Psoas muscle (tissue), 8 donors: ENCODE measurements around the gene TEX29. TPM values are rescaled to one million over a fixed set of nuclear protein-coding genes. Genes with fewer than 3 reads are reported as not detected.

Experiments
- ATAC-seq, 4 donors: fragments of 200-7000 bp; cut with Tn5 transposase; one replicate each; pipeline ENCODE4 v1.9.1; 2020; ENCODE audit warnings: moderate library complexity in 3 of 4, mild to moderate bottlenecking in 2 of 4
- DNase-seq, 2 donors: peaks; one replicate each; pipeline ENCODE4 v3.0.0-alpha.2; 2020
- H3K27ac ChIP-seq: fragments of 200-600 bp; one replicate; pipeline ENCODE4 v1.8.0; 2022
- H3K27me3 ChIP-seq, 3 donors: fragments of 200-600 bp in 1 of 3; one replicate each; pipeline versions ENCODE4 v1.6.1 to v1.8.0; 2013 to 2022; ENCODE audit warnings: low read length in 2 of 3, mild to moderate bottlenecking in 2 of 3, moderate library complexity in 1 of 3; ENCODE audit not compliant: insufficient read depth in 3 of 3
- H3K36me3 ChIP-seq, 2 donors: fragments of 200-600 bp in 1 of 2; one replicate each; pipeline versions ENCODE4 v1.6.1 to v1.8.0; 2013 to 2022; ENCODE audit warnings: low read depth in 1 of 2, mild to moderate bottlenecking in 1 of 2, moderate library complexity in 1 of 2; ENCODE audit not compliant: insufficient read depth in 1 of 2
- H3K4me1 ChIP-seq: fragments of 200-600 bp; one replicate; pipeline ENCODE4 v1.8.0; 2022
- H3K4me3 ChIP-seq: fragments of 200-600 bp; one replicate; pipeline ENCODE4 v1.8.0; 2022; ENCODE audit warnings: mild to moderate bottlenecking
- H3K9me3 ChIP-seq: fragments of 200-600 bp; one replicate; pipeline ENCODE4 v1.8.0; 2022
- WGBS, 3 donors: extraction: QIAGEN DNeasy Blood & Tissue Kit; methylation state at CpG; one replicate each; pipeline versions ENCODE4 v1.1.6 to v1.1.7; 2013; 5-methylcytosine and 5-hydroxymethylcytosine counted together
- intact Hi-C, 2 donors: fragments of 100-400 bp; cut with DNase I; formaldehyde crosslinking; loops; one replicate each; pipeline versions ENCODE4 v1.11.0 to v1.14.2; 2022
- polyA plus RNA-seq, 3 donors: library from polyadenylated mRNA; stranded (reverse); fragments of 200-250 nt; gene quantifications; one replicate each; pipeline ENCODE4 v1.2.3, GENCODE V29; 2013
- total RNA-seq, 4 donors: library from RNA; stranded (reverse); fragmentation: NEBNext Ultra II Directional in 2 of 4; extraction: Animal tissue kit (Norgen Biotek cat#: 25700) in 2 of 4; gene quantifications; one replicate each; pipeline versions ENCODE4 v1.2.1 to v1.2.4, GENCODE V29; 2021 to 2023
- TF ChIP-seq, protein P1 (sequence below): fragments of 200-600 bp; IDR thresholded peaks from one replicate; pipeline ENCODE4 v1.8.0; 2022; ENCODE audit warnings: antibody characterized with exemption
- donor health status: healthy with polysubstance abuse.
- donor health status: DM: no; HTN: no; CAD: no; lungs with moderate emphysema.
- donor health status: Bipolar disorder and iron deficiency.
- donor health status: healthy.
- donor health status: DM: yes; HTN: yes; CAD: no.
- donor health status: DM: no; HTN: no; CAD: no.
- donor health status: DM: no; HTN: no; CAD: no.
- donor health status: DM: yes; HTN: yes; CAD: no.

The TEX29 gene
- total and polyA plus RNA-seq, 7 donors: 0.14 to 1.2 (median 0.38) TPM; not detected in 2

DNA sequence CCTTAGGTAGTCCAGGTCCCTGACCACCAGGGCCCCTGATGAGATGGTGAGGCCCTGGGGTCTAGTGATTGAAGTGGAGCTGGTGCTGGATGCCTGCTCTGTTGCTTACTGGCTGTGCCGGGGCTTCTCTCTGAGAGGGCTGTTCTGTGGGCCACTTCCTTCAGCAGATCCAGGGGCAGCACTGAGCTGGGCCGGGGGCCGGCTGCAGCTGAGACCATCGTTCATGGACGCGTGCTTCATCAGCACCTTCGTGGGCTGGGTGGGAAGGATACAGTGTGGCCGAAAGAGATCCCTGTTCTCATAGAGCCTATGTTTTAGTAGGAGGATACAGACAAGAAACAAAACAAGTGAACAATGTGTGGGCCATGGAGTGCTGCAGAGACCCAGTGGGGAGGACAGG, 33.2 kb upstream of the TEX29 start:
- Histone ChIP-seq H3K4me1 (peaks cover 8% of the 10 kb centered on the region), H3K27ac (no peak overlapping the region), H3K27me3 (no peaks in the 10 kb centered on the region), H3K36me3 (peaks cover 0 to 98% of the 10 kb centered on the region in 2 donors), H3K9me3 (no peaks in the 10 kb centered on the region), H3K4me3 (no peak overlapping the region)
- DNase-seq: no peak
- no peak for ATAC-seq
- WGBS, 3 donors: 90 to 94% (median 92%) methylated on average over 8 of the region's 8 CpGs
- intact Hi-C loops: no loop called here
- TF ChIP-seq, protein P1, sequence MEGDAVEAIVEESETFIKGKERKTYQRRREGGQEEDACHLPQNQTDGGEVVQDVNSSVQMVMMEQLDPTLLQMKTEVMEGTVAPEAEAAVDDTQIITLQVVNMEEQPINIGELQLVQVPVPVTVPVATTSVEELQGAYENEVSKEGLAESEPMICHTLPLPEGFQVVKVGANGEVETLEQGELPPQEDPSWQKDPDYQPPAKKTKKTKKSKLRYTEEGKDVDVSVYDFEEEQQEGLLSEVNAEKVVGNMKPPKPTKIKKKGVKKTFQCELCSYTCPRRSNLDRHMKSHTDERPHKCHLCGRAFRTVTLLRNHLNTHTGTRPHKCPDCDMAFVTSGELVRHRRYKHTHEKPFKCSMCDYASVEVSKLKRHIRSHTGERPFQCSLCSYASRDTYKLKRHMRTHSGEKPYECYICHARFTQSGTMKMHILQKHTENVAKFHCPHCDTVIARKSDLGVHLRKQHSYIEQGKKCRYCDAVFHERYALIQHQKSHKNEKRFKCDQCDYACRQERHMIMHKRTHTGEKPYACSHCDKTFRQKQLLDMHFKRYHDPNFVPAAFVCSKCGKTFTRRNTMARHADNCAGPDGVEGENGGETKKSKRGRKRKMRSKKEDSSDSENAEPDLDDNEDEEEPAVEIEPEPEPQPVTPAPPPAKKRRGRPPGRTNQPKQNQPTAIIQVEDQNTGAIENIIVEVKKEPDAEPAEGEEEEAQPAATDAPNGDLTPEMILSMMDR: no peak

DNA sequence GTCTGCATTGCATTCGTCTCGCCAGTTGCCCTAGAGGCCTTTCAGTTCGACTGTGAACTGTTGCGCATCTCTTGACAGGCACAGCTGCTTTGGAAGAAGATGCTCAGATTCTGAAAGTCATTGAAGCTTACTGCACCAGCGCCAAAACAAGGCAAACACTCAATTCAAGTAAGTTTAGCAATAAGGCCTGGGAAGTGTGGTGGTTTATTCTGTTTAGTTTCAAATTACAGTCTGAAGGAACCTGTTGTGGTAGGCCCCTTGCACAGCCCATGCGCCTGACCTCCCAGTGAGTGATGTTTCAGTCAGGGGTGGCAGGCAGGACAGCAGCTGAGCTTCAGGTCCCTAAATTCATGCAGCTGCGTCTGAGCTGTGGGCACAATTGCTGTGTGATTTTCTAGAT, 32.2 kb upstream of the TEX29 start:
- Histone ChIP-seq H3K27me3 (no peaks in the 10 kb centered on the region), H3K9me3 (no peaks in the 10 kb centered on the region), H3K4me1 (no peaks in the 10 kb centered on the region), H3K36me3 (peaks cover 0 to 100% of the 10 kb centered on the region in 2 donors), H3K27ac (no peak overlapping the region), H3K4me3 (no peak overlapping the region)
- TF ChIP-seq, protein P1: no peak
- WGBS, 3 donors: 71 to 80% (median 73%) methylated on average over 7 of the region's 7 CpGs
- intact Hi-C loops: no loop called here
- DNase-seq (no peak), ATAC-seq (no peak)

DNA sequence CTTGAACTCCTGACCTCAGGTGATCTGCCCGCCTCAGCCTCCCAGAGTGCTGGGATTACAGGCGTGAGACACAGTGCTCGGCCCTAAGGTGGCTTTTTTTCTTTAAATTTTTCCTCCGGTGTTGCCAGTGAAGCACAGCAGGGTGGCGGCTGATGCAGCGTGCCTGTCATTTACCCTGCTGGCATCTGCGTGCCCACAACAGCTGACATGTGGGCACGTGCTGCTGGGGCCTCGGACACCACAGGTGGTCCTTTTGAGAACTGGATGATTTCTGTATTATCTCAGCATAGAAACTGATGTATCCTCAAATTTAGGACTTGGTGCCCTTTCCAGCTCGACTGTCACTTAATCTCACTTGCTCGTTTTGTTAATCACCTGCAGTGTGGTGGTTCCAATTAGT, 31.2 kb upstream of the TEX29 start:
- H3K4me1 ChIP-seq: no peaks in the 10 kb centered on the region
- peaks cover 4 to 100% of the 10 kb centered on the region in 2 donors for H3K36me3 ChIP-seq
- no peaks in the 10 kb centered on the region for H3K9me3 ChIP-seq
- intact Hi-C loops: no loop called here
- ATAC-seq (peak in 1 of 4 donors; percentile 29), DNase-seq (no peak)
- no peak overlapping the region for H3K4me3 ChIP-seq
- TF ChIP-seq, protein P1: no peak
- H3K27me3 ChIP-seq: no peaks in the 10 kb centered on the region
- no peak overlapping the region for H3K27ac ChIP-seq
- WGBS, 3 donors: 49 to 62% (median 59%) methylated on average over 11 of the region's 11 CpGs

DNA sequence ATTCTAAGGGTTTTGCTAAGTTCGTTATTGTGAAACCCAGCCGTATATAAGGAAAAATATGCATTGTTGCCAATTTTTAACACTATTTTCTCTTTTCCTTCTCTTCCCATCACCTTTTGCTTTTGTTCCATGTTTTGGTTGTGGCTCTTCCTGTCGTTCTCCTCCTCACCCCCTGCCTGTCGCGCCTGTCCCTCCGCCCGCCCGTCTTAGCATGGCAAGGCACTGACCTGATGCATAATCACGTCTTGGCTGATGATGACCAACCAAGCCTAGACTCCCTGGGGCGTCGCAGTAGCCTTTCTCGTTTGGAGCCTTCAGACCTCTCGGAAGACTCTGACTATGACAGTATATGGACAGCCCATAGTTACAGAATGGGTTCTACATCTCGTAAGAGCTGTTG, 28.5 kb upstream of the TEX29 start:
- Histone ChIP-seq H3K36me3 (peaks cover 6 to 100% of the 10 kb centered on the region in 2 donors), H3K4me1 (no peaks in the 10 kb centered on the region), H3K27ac (no peak overlapping the region), H3K27me3 (no peaks in the 10 kb centered on the region), H3K9me3 (no peaks in the 10 kb centered on the region), H3K4me3 (no peak overlapping the region)
- ATAC-seq (no peak), DNase-seq (no peak)
- WGBS, 3 donors: 94 to 95% (median 94%) methylated on average over 14 of the region's 14 CpGs
- TF ChIP-seq, protein P1: no peak
- intact Hi-C loops: no loop called here

DNA sequence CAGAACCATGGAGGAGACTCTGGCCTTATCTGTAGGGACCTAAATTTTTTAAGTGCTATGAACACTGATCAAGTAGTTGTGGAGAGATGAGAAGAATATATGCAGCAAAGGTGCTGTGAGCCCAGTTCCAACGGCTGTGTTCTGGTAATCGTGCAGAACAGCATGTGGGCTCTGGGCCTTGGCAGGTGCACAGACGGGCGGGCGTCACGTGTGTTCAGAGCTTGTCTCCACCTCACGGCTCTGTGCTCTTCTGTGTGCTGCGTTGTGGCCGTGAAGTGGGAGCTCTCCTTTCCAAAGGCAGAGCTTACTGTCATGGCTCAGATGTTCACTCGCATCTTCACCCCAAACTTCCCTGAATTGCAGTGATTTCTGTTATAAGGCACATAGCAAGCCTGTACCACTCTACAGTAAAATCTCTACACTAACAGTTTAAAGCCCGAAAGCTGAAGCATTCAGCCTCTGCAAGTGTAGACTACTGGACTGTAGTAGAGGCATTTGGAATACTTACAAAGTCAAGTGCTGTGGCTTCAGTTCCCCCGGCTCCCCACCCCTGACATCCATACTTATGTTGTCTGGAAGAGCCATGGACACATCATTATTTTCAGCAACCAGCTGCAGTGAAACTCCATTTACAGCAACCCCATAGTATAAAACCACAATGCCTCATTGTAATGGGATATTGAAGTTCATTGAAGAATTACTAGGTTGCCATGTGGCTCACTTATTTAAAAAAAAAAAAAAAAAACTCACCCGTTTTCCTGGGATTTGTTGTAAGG, 27.5 kb upstream of the TEX29 start:
- DNase-seq (no peak), ATAC-seq (no peak)
- H3K36me3 ChIP-seq: peaks cover 6 to 97% of the 10 kb centered on the region in 2 donors
- H3K27ac ChIP-seq: no peak overlapping the region
- H3K4me1 ChIP-seq: no peaks in the 10 kb centered on the region
- TF ChIP-seq, protein P1: no peak
- H3K27me3 ChIP-seq: no peaks in the 10 kb centered on the region
- H3K4me3 ChIP-seq: no peak overlapping the region
- intact Hi-C loops: no loop called here
- 80 to 90% (median 80%) methylated on average over 13 of the region's 13 CpGs for WGBS, 3 donors
- no peaks in the 10 kb centered on the region for H3K9me3 ChIP-seq
